HepG2 (cell line): ENCODE results near the gene KIF1B. TPM values are rescaled to one million over a fixed set of nuclear protein-coding genes. Genes with fewer than 3 reads are reported as not detected.

Experiments used
- CHCHD3 ChIP-seq: sonication (generic); formaldehyde crosslinking; IDR thresholded peaks from 2 replicates; pipeline ENCODE4 v1.8.0; 2022; ENCODE audit warnings: mild to moderate bottlenecking, missing genetic modification reagents, moderate library complexity
- ESRRA ChIP-seq: sonication (generic); formaldehyde crosslinking; IDR thresholded peaks from 2 replicates; pipeline ENCODE4 v1.5.1; 2020; ENCODE audit warnings: mild to moderate bottlenecking, low read depth, missing genetic modification reagents
- GZF1 ChIP-seq: sonication (generic); formaldehyde crosslinking; IDR thresholded peaks from 2 replicates; pipeline ENCODE4 v1.5.1; 2020; ENCODE audit warnings: mild to moderate bottlenecking, missing genetic modification reagents
- KAT7 ChIP-seq: IDR thresholded peaks from 2 replicates; pipeline ENCODE4 v1.6.1; 2018; ENCODE audit warnings: borderline replicate concordance, missing compliant biosample characterization
- KAT8 ChIP-seq: IDR thresholded peaks from 2 replicates; pipeline ENCODE4 v1.6.1; 2016; ENCODE audit warnings: missing genetic modification reagents, missing compliant biosample characterization
- KLF12 ChIP-seq: sonication (generic); formaldehyde crosslinking; IDR thresholded peaks from 2 replicates; pipeline ENCODE4 v1.4.0; 2020; ENCODE audit warnings: missing genetic modification reagents, borderline replicate concordance
- KLF13 ChIP-seq: sonication (generic); formaldehyde crosslinking; IDR thresholded peaks from 2 replicates; pipeline ENCODE4 v1.4.0; 2020; ENCODE audit warnings: mild to moderate bottlenecking, missing genetic modification reagents
- MAFF ChIP-seq: IDR thresholded peaks from 2 replicates; pipeline ENCODE4 v1.6.1; 2011; ENCODE audit warnings: low read depth, low read length, improper control_type of control experiment
- MAFK ChIP-seq, 2 experiments: IDR thresholded peaks in 1 of 2; conservative IDR thresholded peaks in 1 of 2; 2 replicates each; pipeline ENCODE4 v1.6.1; 2011; ENCODE audit warnings: improper control_type of control experiment in 2 of 2, low read length in 2 of 2
- MED1 ChIP-seq: sonication (generic); formaldehyde crosslinking; IDR thresholded peaks from 2 replicates; pipeline ENCODE4 v1.4.0; 2020; ENCODE audit warnings: missing genetic modification reagents
- MNT ChIP-seq: fragments of 450-650 bp; IDR thresholded peaks from 2 replicates; pipeline ENCODE4 v1.6.1; 2016
- NBN ChIP-seq: fragments of 450-650 bp; conservative IDR thresholded peaks from 2 replicates; pipeline ENCODE4 v1.6.1; 2017
- NCOA5 ChIP-seq: sonication (generic); formaldehyde crosslinking; IDR thresholded peaks from 2 replicates; pipeline ENCODE4 v1.4.0; 2020; ENCODE audit warnings: missing genetic modification reagents
- ONECUT2 ChIP-seq: sonication (generic); formaldehyde crosslinking; IDR thresholded peaks from 2 replicates; pipeline ENCODE4 v1.4.0; 2020; ENCODE audit warnings: missing genetic modification reagents
- XRCC5 ChIP-seq: fragments of 200-400 bp; formaldehyde crosslinking; optimal IDR thresholded peaks from 2 replicates; pipeline ENCODE3; 2017; ENCODE audit warnings: mild to moderate bottlenecking, low read length
- ZBED4 ChIP-seq: sonication (generic); formaldehyde crosslinking; IDR thresholded peaks from 2 replicates; pipeline ENCODE4 v1.4.0; 2020; ENCODE audit warnings: missing genetic modification reagents, borderline replicate concordance
- ZNF414 ChIP-seq: sonication (generic); formaldehyde crosslinking; IDR thresholded peaks from 2 replicates; pipeline ENCODE4 v1.5.0; 2020; ENCODE audit warnings: missing genetic modification reagents
- ZNF567 ChIP-seq: sonication (generic); formaldehyde crosslinking; IDR thresholded peaks from 2 replicates; pipeline ENCODE4 v1.8.1; 2023; ENCODE audit warnings: mild to moderate bottlenecking, missing genetic modification reagents, borderline replicate concordance
- ZNF639 ChIP-seq: conservative IDR thresholded peaks from 2 replicates; pipeline ENCODE4 v1.6.1; 2018; ENCODE audit warnings: missing genetic modification reagents
- ZNF704 ChIP-seq: sonication (generic); formaldehyde crosslinking; IDR thresholded peaks from 2 replicates; pipeline ENCODE4 v1.8.1; 2023; ENCODE audit warnings: mild to moderate bottlenecking, inconsistent platforms, moderate library complexity, missing genetic modification reagents, borderline replicate concordance
- ZNF749 ChIP-seq: sonication (generic); formaldehyde crosslinking; IDR thresholded peaks from 2 replicates; pipeline ENCODE4 v1.8.0; 2022; ENCODE audit warnings: mild to moderate bottlenecking, missing genetic modification reagents, moderate library complexity, borderline replicate concordance
- ZNF891 ChIP-seq: sonication (generic); formaldehyde crosslinking; IDR thresholded peaks from 2 replicates; pipeline ENCODE4 v1.5.0; 2020; ENCODE audit warnings: mild to moderate bottlenecking, missing genetic modification reagents
- polyA plus RNA-seq, 8 experiments: library from polyadenylated mRNA; depleted of rRNA in 3 of 8; stranded (reverse) in 7 of 8; unstranded in 1 of 8; fragments of >200 nt; fragmentation: Illumina TruSeq in 4 of 8; extraction: Trizol in 4 of 8; gene quantifications; 2 replicates each; pipeline versions ENCODE4 v1.2.1 to v1.2.3, GENCODE V29; 2011 to 2016; ENCODE audit warnings: low read depth in 4 of 8, missing spikeins in 1 of 8, mixed read lengths in 1 of 8; ENCODE audit not compliant: insufficient read depth in 1 of 8
- total RNA-seq, 5 experiments: library from RNA; depleted of rRNA; stranded (reverse); fragments of >200 nt; fragmentation: Illumina TruSeq; extraction: Trizol; gene quantifications; 2 replicates each; pipeline ENCODE4 v1.2.3, GENCODE V29; 2016; ENCODE audit warnings: low read depth in 1 of 5

The KIF1B gene
- total and polyA plus RNA-seq, 2 of the 13 experiments (the other 11 are each of a cell fraction or from before 2014, with no cell fraction given): 26.7 to 32.5 TPM

GRCh38 chr1:10387677-10388386, 177.5 kb downstream of the KIF1B start (continued):
- no peak for TF ChIP-seq GZF1
- peak; percentile 86 for TF ChIP-seq MAFF
- no peak for TF ChIP-seq NCOA5 (CRISPR knock-in tag)
- no peak for TF ChIP-seq ZBED4 (CRISPR knock-in tag)
- no peak for TF ChIP-seq ZNF639 (CRISPR knock-in tag)
- TF ChIP-seq ZNF414: no peak
- TF ChIP-seq NBN: no peak
- no peak for TF ChIP-seq ESRRA (CRISPR knock-in tag)
- no peak for TF ChIP-seq ONECUT2 (CRISPR knock-in tag)
- no peak for TF ChIP-seq CHCHD3 (CRISPR knock-in tag)
- no peak for TF ChIP-seq ZNF567 (CRISPR knock-in tag)
- no peak for TF ChIP-seq KAT7 (CRISPR knock-in tag)
- TF ChIP-seq ZNF704 (CRISPR knock-in tag): no peak
- no peak for TF ChIP-seq KLF13
- TF ChIP-seq MED1 (CRISPR knock-in tag): no peak
- no peak for TF ChIP-seq KLF12 (CRISPR knock-in tag)
- TF ChIP-seq KAT8 (CRISPR knock-in tag): no peak
- no peak for TF ChIP-seq ZNF749 (CRISPR knock-in tag)
- no peak for TF ChIP-seq MNT
- peak; percentile 85 to 87 for TF ChIP-seq MAFK (conservative IDR thresholded peaks at IDR 0.05 in 1 of 2, IDR thresholded peaks at IDR 0.05 in 1 of 2; ENCODE audit: low read length in 2 of 2)
- TF ChIP-seq XRCC5: no peak
- no peak for TF ChIP-seq ZNF891 (CRISPR knock-in tag)
